GM12878 (cell line): Measurements from ENCODE around the gene FMR1. TPM values are rescaled to one million over a fixed set of nuclear protein-coding genes. Genes with fewer than 3 reads are reported as not detected.

ENCODE experiments used
- RBBP5 ChIP-seq: fragments of 200-600 bp; sonication (generic); conservative IDR thresholded peaks from 2 replicates; pipeline ENCODE4 v1.6.1; 2016
- SREBF1 ChIP-seq: IDR thresholded peaks from 2 replicates; pipeline ENCODE4 v1.6.1; 2012; ENCODE audit warnings: mild to moderate bottlenecking, low read length
- YY1 ChIP-seq: IDR thresholded peaks from 2 replicates; pipeline ENCODE4 v1.6.1; 2011; ENCODE audit warnings: low read depth, mild to moderate bottlenecking, low read length
- ZNF274 ChIP-seq: IDR thresholded peaks from one replicate; pipeline ENCODE4 v1.8.0; 2011; ENCODE audit not compliant: insufficient read length, insufficient read depth
- polyA plus RNA-seq, 11 experiments: library from polyadenylated mRNA; depleted of rRNA in 4 of 11; unstranded in 6 of 11; stranded (reverse) in 5 of 11; fragments of >200 nt; fragmentation: Nextera tagmentation in 4 of 11; fragmentation: Illumina TruSeq in 1 of 11; extraction: Ambion mirVana in 4 of 11; extraction: Trizol in 1 of 11; gene quantifications; 1 replicate in 1 of 11; 2 replicates in 10 of 11; pipeline versions ENCODE4 v1.2.1 to v1.2.3, GENCODE V29; 2011 to 2016; ENCODE audit warnings: inconsistent platforms in 2 of 11, missing spikeins in 2 of 11, low read depth in 1 of 11
- total RNA-seq, 4 experiments: library from RNA; depleted of rRNA in 3 of 4; stranded (reverse); fragments of >200 nt in 3 of 4; fragmentation: Illumina TruSeq in 1 of 4; extraction: Trizol in 1 of 4; gene quantifications; 2 replicates each; pipeline versions ENCODE4 v1.2.1 to v1.2.3, GENCODE V29; 2013 to 2021
- TF ChIP-seq, protein P1 (sequence below): fragments of 450-650 bp; conservative IDR thresholded peaks from 2 replicates; pipeline ENCODE4 v1.6.1; 2017; ENCODE audit warnings: mild to moderate bottlenecking, moderate library complexity
- TF ChIP-seq, protein P2 (sequence below): fragments of 450-650 bp; IDR thresholded peaks from 2 replicates; pipeline ENCODE4 v1.6.1; 2016; ENCODE audit warnings: mild to moderate bottlenecking
- TF ChIP-seq, protein P3 (sequence below): fragments of 450-650 bp; formaldehyde crosslinking; IDR thresholded peaks from 2 replicates; pipeline ENCODE4 v1.4.0; 2022; ENCODE audit warnings: mild to moderate bottlenecking, moderate library complexity

Gene FMR1
- total and polyA plus RNA-seq, 10 of the 15 experiments (the other 5 are each of a cell fraction or from before 2014, with no cell fraction given) = 7.9 to 37.5 (median 19.3) TPM

DNA sequence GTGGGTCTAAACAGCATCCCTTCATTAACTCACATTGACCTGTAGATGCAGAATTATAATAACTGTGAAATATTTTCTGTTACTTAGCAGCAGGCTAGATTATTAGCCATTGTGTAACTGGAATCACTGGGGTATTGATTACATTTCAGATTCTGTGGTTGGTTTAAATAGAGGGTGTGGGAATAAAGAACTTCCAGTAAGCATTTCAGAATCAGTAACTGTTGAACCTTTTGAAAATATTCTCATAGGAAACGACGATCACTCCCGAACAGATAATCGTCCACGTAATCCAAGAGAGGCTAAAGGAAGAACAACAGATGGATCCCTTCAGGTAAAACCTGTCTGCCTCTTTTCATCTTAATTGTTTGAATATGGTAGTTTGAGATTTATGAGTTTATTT lies 33.6 kb downstream of the FMR1 start (continued):
- TF ChIP-seq SREBF1 (no peak), ZNF274 (no peak), RBBP5 (no peak), YY1 (no peak)
- TF ChIP-seq, protein P1, sequence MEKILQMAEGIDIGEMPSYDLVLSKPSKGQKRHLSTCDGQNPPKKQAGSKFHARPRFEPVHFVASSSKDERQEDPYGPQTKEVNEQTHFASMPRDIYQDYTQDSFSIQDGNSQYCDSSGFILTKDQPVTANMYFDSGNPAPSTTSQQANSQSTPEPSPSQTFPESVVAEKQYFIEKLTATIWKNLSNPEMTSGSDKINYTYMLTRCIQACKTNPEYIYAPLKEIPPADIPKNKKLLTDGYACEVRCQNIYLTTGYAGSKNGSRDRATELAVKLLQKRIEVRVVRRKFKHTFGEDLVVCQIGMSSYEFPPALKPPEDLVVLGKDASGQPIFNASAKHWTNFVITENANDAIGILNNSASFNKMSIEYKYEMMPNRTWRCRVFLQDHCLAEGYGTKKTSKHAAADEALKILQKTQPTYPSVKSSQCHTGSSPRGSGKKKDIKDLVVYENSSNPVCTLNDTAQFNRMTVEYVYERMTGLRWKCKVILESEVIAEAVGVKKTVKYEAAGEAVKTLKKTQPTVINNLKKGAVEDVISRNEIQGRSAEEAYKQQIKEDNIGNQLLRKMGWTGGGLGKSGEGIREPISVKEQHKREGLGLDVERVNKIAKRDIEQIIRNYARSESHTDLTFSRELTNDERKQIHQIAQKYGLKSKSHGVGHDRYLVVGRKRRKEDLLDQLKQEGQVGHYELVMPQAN = no peak
- TF ChIP-seq, protein P2, sequence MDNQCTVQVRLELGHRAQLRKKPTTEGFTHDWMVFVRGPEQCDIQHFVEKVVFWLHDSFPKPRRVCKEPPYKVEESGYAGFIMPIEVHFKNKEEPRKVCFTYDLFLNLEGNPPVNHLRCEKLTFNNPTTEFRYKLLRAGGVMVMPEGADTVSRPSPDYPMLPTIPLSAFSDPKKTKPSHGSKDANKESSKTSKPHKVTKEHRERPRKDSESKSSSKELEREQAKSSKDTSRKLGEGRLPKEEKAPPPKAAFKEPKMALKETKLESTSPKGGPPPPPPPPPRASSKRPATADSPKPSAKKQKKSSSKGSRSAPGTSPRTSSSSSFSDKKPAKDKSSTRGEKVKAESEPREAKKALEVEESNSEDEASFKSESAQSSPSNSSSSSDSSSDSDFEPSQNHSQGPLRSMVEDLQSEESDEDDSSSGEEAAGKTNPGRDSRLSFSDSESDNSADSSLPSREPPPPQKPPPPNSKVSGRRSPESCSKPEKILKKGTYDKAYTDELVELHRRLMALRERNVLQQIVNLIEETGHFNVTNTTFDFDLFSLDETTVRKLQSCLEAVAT = no peak
- TF ChIP-seq, protein P3, sequence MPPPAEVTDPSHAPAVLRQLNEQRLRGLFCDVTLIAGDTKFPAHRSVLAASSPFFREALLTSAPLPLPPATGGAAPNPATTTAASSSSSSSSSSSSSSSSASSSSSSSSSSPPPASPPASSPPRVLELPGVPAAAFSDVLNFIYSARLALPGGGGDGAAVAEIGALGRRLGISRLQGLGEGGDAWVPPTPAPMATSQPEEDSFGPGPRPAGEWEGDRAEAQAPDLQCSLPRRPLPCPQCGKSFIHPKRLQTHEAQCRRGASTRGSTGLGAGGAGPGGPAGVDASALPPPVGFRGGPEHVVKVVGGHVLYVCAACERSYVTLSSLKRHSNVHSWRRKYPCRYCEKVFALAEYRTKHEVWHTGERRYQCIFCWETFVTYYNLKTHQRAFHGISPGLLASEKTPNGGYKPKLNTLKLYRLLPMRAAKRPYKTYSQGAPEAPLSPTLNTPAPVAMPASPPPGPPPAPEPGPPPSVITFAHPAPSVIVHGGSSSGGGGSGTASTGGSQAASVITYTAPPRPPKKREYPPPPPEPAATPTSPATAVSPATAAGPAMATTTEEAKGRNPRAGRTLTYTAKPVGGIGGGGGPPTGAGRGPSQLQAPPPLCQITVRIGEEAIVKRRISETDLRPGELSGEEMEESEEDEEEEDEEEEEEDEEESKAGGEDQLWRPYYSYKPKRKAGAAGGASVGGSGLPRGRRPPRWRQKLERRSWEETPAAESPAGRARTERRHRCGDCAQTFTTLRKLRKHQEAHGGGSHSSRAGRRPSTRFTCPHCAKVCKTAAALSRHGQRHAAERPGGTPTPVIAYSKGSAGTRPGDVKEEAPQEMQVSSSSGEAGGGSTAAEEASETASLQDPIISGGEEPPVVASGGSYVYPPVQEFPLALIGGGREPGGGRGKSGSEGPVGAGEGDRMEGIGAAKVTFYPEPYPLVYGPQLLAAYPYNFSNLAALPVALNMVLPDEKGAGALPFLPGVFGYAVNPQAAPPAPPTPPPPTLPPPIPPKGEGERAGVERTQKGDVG (CRISPR knock-in tag) = no peak
